Dendritic cell treated with granulocyte-macrophage colony-stimulating factor and Interleukin-4, amounts not matched to agents 40 ng/mL and 50 ng/mL, for 4 days (primary cell): ENCODE results near the gene PRRT1.

ENCODE experiments used
- H3K27ac Mint-ChIP-seq: one replicate; pipeline ENCODE4 v1.8.0; 2022; ENCODE audit warnings: mild to moderate bottlenecking, mixed read lengths
- H3K27me3 Mint-ChIP-seq: one replicate; pipeline ENCODE4 v1.8.0; 2022; ENCODE audit warnings: mild to moderate bottlenecking, mixed read lengths
- H3K36me3 Mint-ChIP-seq: one replicate; pipeline ENCODE4 v1.8.0; 2022; ENCODE audit warnings: low read depth, mixed read lengths
- H3K4me1 Mint-ChIP-seq: one replicate; pipeline ENCODE4 v1.8.0; 2022; ENCODE audit warnings: low read depth, mixed read lengths
- H3K4me3 Mint-ChIP-seq: one replicate; pipeline ENCODE4 v1.8.0; 2022; ENCODE audit warnings: mild to moderate bottlenecking, moderate library complexity, mixed read lengths
- H3K9me3 Mint-ChIP-seq: one replicate; pipeline ENCODE4 v1.8.0; 2022; ENCODE audit warnings: mixed read lengths
- intact Hi-C: fragments of 100-400 bp; cut with micrococcal nuclease; formaldehyde crosslinking; loops from one replicate; pipeline ENCODE4 v1.15.0; 2022

PRRT1 gene

GRCh38 chr6:32183483-32184083, 31.8 kb upstream of the PRRT1 start:
- peaks cover 84% of the 10 kb centered on the region for H3K4me1 Mint-ChIP-seq
- no peak overlapping the region for H3K4me3 Mint-ChIP-seq
- H3K27me3 Mint-ChIP-seq, result no peaks in the 10 kb centered on the region
- intact Hi-C loops, result no loop called here
- no peaks in the 10 kb centered on the region for H3K9me3 Mint-ChIP-seq
- H3K36me3 Mint-ChIP-seq, result peaks cover 93% of the 10 kb centered on the region
- H3K27ac Mint-ChIP-seq, result peak overlapping the region; percentile 42

- Mint-ChIP-seq H3K27me3 (no peaks in the 10 kb centered on the region), H3K36me3 (peaks cover 93% of the 10 kb centered on the region), H3K4me3 (no peak overlapping the region), H3K9me3 (no peaks in the 10 kb centered on the region), H3K4me1 (peaks cover 82% of the 10 kb centered on the region), H3K27ac (peak overlapping the region; percentile 69)
- intact Hi-C loops, result no loop called here
Observed at GRCh38 chr6:32183030-32183429, 31.3 kb upstream of the PRRT1 start.

GRCh38 chr6:32182555-32182981, 30.8 kb upstream of the PRRT1 start:
- Mint-ChIP-seq H3K27me3 (no peaks in the 10 kb centered on the region), H3K36me3 (peaks cover 90% of the 10 kb centered on the region), H3K27ac (peak overlapping the region; percentile 69), H3K9me3 (no peaks in the 10 kb centered on the region), H3K4me3 (no peak overlapping the region), H3K4me1 (peaks cover 77% of the 10 kb centered on the region)
- intact Hi-C loops, result no loop called here

- intact Hi-C loops, result no loop called here
- peak overlapping the region; percentile 69 for H3K27ac Mint-ChIP-seq
- H3K9me3 Mint-ChIP-seq, result no peaks in the 10 kb centered on the region
- H3K27me3 Mint-ChIP-seq, result no peaks in the 10 kb centered on the region
- H3K4me3 Mint-ChIP-seq, result no peak overlapping the region
- peaks cover 74% of the 10 kb centered on the region for H3K4me1 Mint-ChIP-seq
- peaks cover 84% of the 10 kb centered on the region for H3K36me3 Mint-ChIP-seq
Observed at GRCh38 chr6:32181915-32182529, 30.3 kb upstream of the PRRT1 start.

GRCh38 chr6:32181148-32181702, 29.5 kb upstream of the PRRT1 start:
- Mint-ChIP-seq H3K27me3 (no peaks in the 10 kb centered on the region), H3K4me3 (no peak overlapping the region), H3K9me3 (no peaks in the 10 kb centered on the region), H3K27ac (peak overlapping the region; percentile 86), H3K36me3 (peaks cover 76% of the 10 kb centered on the region), H3K4me1 (peaks cover 74% of the 10 kb centered on the region)
- intact Hi-C loops, result no loop called here

GRCh38 chr6:32179766-32180405, 28.1 kb upstream of the PRRT1 start:
- intact Hi-C loops, result loop anchor here (5.0 kb wide), 1 partner anchor 53 kb away; the partner anchor contains the start of gene ATF6B
- Mint-ChIP-seq H3K27me3 (no peaks in the 10 kb centered on the region), H3K4me1 (peaks cover 75% of the 10 kb centered on the region), H3K9me3 (no peaks in the 10 kb centered on the region), H3K27ac (peak overlapping the region; percentile 86), H3K4me3 (peak overlapping the region; percentile 91), H3K36me3 (peaks cover 73% of the 10 kb centered on the region)

- H3K9me3 Mint-ChIP-seq, result no peaks in the 10 kb centered on the region
- peak overlapping the region; percentile 86 for H3K27ac Mint-ChIP-seq
- H3K4me1 Mint-ChIP-seq, result peaks cover 79% of the 10 kb centered on the region
- no peaks in the 10 kb centered on the region for H3K27me3 Mint-ChIP-seq
- intact Hi-C loops, result loop anchor here (1.0 to 5.0 kb wide), 2 partner anchors 17 to 51 kb away; partner anchors contain the start of gene ATF6B
- peaks cover 66% of the 10 kb centered on the region for H3K36me3 Mint-ChIP-seq
- H3K4me3 Mint-ChIP-seq, result peak overlapping the region; percentile 91
Observed at GRCh38 chr6:32178547-32179440, 27.1 kb upstream of the PRRT1 start.

GRCh38 chr6:32177788-32178546, 26.2 kb upstream of the PRRT1 start, which contains the start of gene RNF5:
Gene RNF5 (plus strand): TSS chr6:32178405. CDS start chr6:32178512, 107 bp downstream.
- intact Hi-C loops, result loop anchor here (1.0 to 5.0 kb wide), 2 partner anchors 17 to 51 kb away; partner anchors contain the start of gene ATF6B
- H3K27me3 Mint-ChIP-seq, result no peaks in the 10 kb centered on the region
- peaks cover 58% of the 10 kb centered on the region for H3K36me3 Mint-ChIP-seq
- no peaks in the 10 kb centered on the region for H3K9me3 Mint-ChIP-seq
- H3K4me3 Mint-ChIP-seq, result peak within 1 kb of the TSS; percentile 91
- peak within 1 kb of the TSS; percentile 86 for H3K27ac Mint-ChIP-seq
- H3K4me1 Mint-ChIP-seq, result peaks cover 84% of the 10 kb centered on the region

- Mint-ChIP-seq H3K4me1 (peaks cover 82% of the 10 kb centered on the region), H3K4me3 (peak overlapping the region; percentile 91), H3K27ac (peak overlapping the region; percentile 86), H3K9me3 (no peaks in the 10 kb centered on the region), H3K36me3 (peaks cover 51% of the 10 kb centered on the region), H3K27me3 (no peaks in the 10 kb centered on the region)
- intact Hi-C loops, result loop anchor here (5.0 kb wide), 1 partner anchor 50 kb away; the partner anchor contains the start of gene ATF6B
Observed at GRCh38 chr6:32177183-32177787, 25.5 kb upstream of the PRRT1 start.

- H3K9me3 Mint-ChIP-seq, result no peaks in the 10 kb centered on the region
- no peaks in the 10 kb centered on the region for H3K27me3 Mint-ChIP-seq
- H3K4me3 Mint-ChIP-seq, result peak overlapping the region; percentile 91
- H3K27ac Mint-ChIP-seq, result peak overlapping the region; percentile 86
- peaks cover 75% of the 10 kb centered on the region for H3K4me1 Mint-ChIP-seq
- H3K36me3 Mint-ChIP-seq, result peaks cover 44% of the 10 kb centered on the region
- intact Hi-C loops, result loop anchor here (5.0 kb wide), 1 partner anchor 49 kb away; the partner anchor contains the start of gene ATF6B
Observed at GRCh38 chr6:32176476-32177182, 24.9 kb upstream of the PRRT1 start.

- peaks cover 44% of the 10 kb centered on the region for H3K36me3 Mint-ChIP-seq
- H3K27me3 Mint-ChIP-seq, result no peaks in the 10 kb centered on the region
- H3K4me3 Mint-ChIP-seq, result peak within 1 kb of the TSS; percentile 91
- H3K27ac Mint-ChIP-seq, result peak within 1 kb of the TSS; percentile 86
- H3K9me3 Mint-ChIP-seq, result no peaks in the 10 kb centered on the region
- intact Hi-C loops, result loop anchor here (5.0 kb wide), 1 partner anchor 49 kb away; the partner anchor contains the start of gene ATF6B
- peaks cover 68% of the 10 kb centered on the region for H3K4me1 Mint-ChIP-seq
Observed at GRCh38 chr6:32175711-32176475, 24.2 kb upstream of the PRRT1 start, which contains the start of gene AGPAT1. Gene AGPAT1 (minus strand): TSS chr6:32176084. CDS start chr6:32171496, 4,588 bp downstream.
